GM19328 (cell line): ENCODE data around the gene P2RY14.

Experiments used
- ATAC-seq: cut with Tn5 transposase; IDR thresholded peaks from one replicate; pipeline ENCODE4 v1.9.1; 2021; ENCODE audit warnings: mild to moderate bottlenecking, moderate library complexity; ENCODE audit not compliant: unreplicated experiment

Gene P2RY14

DNA sequence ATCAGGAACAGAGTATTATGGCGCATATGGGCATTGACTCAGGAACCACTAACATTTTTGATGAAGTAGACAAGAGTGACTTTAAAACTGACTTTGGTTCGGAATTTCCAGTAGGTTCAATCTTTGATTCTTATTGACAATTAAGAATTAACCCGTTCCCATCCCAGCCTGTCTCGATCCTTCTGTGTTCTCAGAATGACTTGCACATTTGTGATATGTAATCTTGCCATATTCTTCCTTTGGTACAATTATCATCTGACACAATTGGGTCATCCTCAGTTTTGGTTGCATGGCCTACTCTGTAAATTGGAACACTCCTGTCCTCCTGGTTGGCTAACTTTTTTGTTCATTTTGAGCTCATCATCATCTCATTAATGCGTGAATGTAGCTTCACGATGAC is 85.8 kb downstream of the P2RY14 start:
- no peak for ATAC-seq

DNA sequence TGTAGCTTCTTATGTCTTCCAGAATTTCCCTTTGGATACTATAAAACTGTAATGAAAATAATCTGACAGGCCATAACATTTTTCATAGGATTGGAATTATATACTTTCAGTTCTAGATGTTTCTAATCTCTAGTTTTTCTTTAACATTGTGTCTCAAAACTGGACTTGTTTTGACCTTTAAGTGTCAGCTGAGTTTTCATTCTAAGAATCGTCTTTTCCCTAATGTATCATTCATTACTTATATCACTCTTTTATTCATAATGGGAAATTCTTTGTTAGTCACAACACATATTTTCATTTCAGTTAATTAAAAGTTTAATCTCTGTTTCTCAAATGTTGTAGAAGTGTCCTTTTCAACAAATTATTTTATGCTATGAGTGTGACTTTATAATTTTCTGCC is 87.2 kb downstream of the P2RY14 start:
- no peak for ATAC-seq

GRCh38 chr3:151183265-151183671 is 95.1 kb downstream of the P2RY14 start:
- ATAC-seq, result no peak

DNA sequence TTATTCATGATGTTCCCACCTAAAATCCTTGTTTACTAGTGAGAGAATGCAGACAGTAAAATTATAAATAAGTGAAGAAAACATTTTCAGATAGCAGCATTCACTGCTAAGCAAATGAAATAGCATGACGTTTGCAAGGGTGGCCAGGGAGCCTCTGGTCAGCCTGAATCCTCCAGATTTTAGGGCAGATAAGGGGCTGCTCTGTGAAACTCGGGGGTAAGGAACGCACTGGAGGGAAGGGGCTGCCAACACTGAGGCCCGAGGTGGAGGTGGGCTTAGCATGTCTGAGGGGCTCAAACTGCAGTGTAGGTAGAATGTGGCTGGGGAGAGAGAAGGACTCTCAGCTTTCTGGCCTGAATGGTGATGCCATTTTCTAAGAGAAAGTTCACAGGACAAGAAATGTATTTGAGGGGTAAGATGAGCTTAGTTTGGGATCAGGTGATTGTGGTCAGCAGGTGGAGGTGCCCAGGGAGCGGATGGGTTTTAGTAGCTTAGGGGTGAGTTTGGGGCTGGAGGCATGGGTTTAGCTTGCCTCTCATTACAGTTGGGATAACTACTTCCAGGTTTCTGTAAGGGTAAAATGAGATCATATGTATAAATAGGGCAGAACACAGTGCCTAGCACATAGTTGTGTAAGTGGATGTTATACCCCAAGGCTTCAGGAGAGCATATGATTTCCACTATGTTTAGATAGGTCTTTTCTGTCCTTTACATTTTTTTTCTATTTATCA is 95.8 kb downstream of the P2RY14 start:
- ATAC-seq, result no peak

DNA sequence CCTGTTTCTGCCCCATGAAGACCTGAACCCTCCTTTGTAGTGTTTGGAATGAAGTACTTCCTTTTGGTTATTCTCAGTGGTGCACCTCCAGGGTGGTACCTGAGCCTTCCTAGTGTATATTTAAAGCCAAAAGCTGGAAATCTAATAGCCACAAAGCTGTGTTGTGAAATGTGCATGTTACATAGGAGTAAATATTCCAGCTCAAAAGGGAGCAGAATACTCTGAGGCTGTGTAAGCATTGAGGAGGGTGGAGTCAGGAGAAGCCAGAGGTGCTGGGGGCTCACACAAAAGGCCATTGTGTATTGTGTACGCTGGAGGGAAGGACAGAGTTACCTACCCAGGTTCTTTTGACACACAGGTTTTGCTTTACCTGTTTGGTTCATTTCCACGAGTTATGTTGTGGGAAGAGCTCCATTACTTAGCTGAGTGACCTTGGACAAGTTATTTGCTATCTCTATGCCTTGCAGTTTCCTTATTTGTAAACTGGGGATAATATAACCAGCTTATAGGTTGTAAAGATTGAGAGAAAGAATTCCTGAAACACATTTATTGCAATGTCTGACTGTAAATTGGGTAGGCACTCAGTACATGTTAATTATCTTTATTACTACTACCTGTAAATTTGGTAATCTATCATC is 100.0 kb downstream of the P2RY14 start:
- no peak for ATAC-seq

DNA sequence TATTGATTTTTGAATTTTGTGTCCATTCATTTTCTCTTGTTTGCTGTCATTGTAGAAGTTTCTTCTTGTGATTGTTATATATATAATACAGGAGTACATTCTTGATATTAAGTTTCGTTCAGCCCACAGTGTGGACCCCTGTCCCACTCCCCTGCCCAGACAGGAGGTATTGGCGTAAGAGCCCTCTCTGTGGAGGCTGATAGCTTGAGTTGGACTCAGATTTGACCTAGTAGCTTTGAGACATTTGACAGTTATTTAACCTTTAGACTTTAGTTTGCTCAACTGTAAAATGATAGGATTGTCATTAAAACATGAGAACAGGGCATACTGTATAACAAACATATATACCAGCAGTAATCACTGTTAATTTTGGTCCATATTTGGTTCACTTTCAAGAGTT is 102.4 kb downstream of the P2RY14 start:
- ATAC-seq, result no peak

DNA sequence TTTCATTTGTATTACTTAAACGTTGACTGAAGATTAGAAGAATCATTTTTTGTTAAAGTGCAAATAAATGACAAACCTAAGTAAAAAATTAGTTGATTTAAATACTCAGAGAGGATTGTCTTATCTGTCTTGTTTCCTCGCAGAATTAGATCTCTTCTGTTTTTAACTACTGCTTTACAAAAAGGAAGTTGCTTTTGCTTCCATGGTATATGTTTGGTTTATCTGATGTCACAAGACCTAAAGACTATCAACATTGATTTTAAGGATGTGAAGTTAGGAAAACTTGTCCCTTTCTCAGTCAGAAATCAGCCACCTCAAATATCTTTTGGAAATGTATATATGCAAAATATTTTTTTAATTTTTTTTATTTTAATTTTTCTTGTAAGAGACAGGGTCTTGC is 104.0 kb downstream of the P2RY14 start:
- no peak for ATAC-seq

GRCh38 chr3:151171145-151171757 is 107.1 kb downstream of the P2RY14 start:
- ATAC-seq, result peak; percentile 45

- peak; percentile 37 for ATAC-seq
These were observed 108.2 kb downstream of the P2RY14 start for GRCh38 chr3:151169948-151170679.

GRCh38 chr3:151169262-151169947 is 108.9 kb downstream of the P2RY14 start:
- ATAC-seq, result peak; percentile 39

GRCh38 chr3:151168269-151169094 is 109.9 kb downstream of the P2RY14 start:
- peak; percentile 44 for ATAC-seq

- no peak for ATAC-seq
These were observed 112.2 kb downstream of the P2RY14 start for GRCh38 chr3:151166161-151166560.

GRCh38 chr3:151165226-151165625 is 113.1 kb downstream of the P2RY14 start:
- ATAC-seq, result no peak
